Activated CD8-positive, alpha-beta memory T cell treated with anti-CD3 and anti-CD28 coated beads, Interleukin-2, amount 50 U/mL, for 4 hours (primary cell): Measurements from ENCODE around the gene PDE1C.

Experiments
- DNase-seq: peaks from one replicate; pipeline ENCODE4 v3.0.0-alpha.2; 2020

Gene PDE1C

GRCh38 chr7:31758755-31759154 is 311.5 kb downstream of the PDE1C start:
- DNase-seq = no peak

- DNase-seq = no peak
These were observed 318.5 kb downstream of the PDE1C start for GRCh38 chr7:31751726-31752125.

GRCh38 chr7:31748084-31748483 is 322.1 kb downstream of the PDE1C start:
- no peak for DNase-seq

GRCh38 chr7:31747553-31747952 is 322.7 kb downstream of the PDE1C start:
- no peak for DNase-seq

- DNase-seq = no peak
These were observed 325.8 kb downstream of the PDE1C start for GRCh38 chr7:31744294-31744874.

GRCh38 chr7:31741852-31742251 is 328.4 kb downstream of the PDE1C start:
- no peak for DNase-seq

- DNase-seq = no peak
These were observed 333.9 kb downstream of the PDE1C start for GRCh38 chr7:31735991-31736982.

GRCh38 chr7:31734456-31734855 is 335.8 kb downstream of the PDE1C start:
- DNase-seq = no peak

- no peak for DNase-seq
These were observed 340.9 kb downstream of the PDE1C start for GRCh38 chr7:31729195-31729804.

- DNase-seq = no peak
These were observed 345.5 kb downstream of the PDE1C start for GRCh38 chr7:31724696-31725095.

GRCh38 chr7:31720366-31720765 is 349.8 kb downstream of the PDE1C start:
- no peak for DNase-seq

GRCh38 chr7:31716355-31716754 is 353.9 kb downstream of the PDE1C start:
- DNase-seq = no peak

GRCh38 chr7:31710171-31710570 is 360.0 kb downstream of the PDE1C start:
- no peak for DNase-seq

- no peak for DNase-seq
These were observed 363.1 kb downstream of the PDE1C start for GRCh38 chr7:31707089-31707488.

- no peak for DNase-seq
These were observed 364.8 kb downstream of the PDE1C start for GRCh38 chr7:31705377-31705776.

GRCh38 chr7:31702354-31702753 is 367.9 kb downstream of the PDE1C start:
- no peak for DNase-seq
